ENCODE measurements around the gene NEUROD2.

DNA sequence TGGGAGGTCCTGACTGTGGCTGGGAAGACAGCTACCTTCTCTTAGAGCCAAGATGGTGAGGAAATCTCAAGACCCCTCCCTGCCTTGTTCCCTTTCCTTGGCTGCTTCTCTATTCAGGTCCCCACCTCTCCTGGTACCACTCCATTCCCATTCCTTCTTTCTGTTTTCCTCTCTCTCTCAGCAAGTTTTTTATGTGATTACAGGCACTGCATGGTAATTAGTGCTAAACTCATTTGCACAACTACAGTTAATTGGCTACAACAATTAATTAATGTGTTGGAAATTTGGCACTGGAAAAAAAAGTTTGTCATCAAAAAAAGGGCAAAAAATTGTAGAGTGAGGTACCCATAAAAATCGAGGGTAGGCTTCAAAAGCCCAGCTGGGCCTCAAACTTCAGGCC lies 45.3 kb downstream of the NEUROD2 start:
- TF ChIP-seq POLR2A (IDR thresholded peaks at IDR 0.05; ENCODE audit: low read depth, low read length): no peak
- no peak for TF ChIP-seq TAF1 (IDR thresholded peaks at IDR 0.05; ENCODE audit: borderline replicate concordance, low read depth, low read length)
- TF ChIP-seq POLR2AphosphoS5 (IDR thresholded peaks at IDR 0.05; ENCODE audit: low read depth, low read length): no peak

All from GM12892 (cell line).